CD4-positive, alpha-beta T cell treated with Interleukin-12 subunit alpha and Interleukin-12 subunit beta, for 1 hour (primary cell): ENCODE measurements around the gene CPSF4.
A peak's percentile ranks its signal among the peaks of the same experiment; 100 is the strongest.

Experiments used
- DNase-seq: peaks from one replicate; pipeline ENCODE4 v3.0.0-alpha.2; 2020

Gene CPSF4

GRCh38 chr7:99449326-99449725, 10.6 kb downstream of the CPSF4 start:
- DNase-seq, result no peak

GRCh38 chr7:99451936-99452335, 13.2 kb downstream of the CPSF4 start:
- no peak for DNase-seq

- DNase-seq, result no peak
These were observed 13.8 kb downstream of the CPSF4 start for GRCh38 chr7:99452541-99452940.

- DNase-seq, result no peak
These were observed 14.4 kb downstream of the CPSF4 start for GRCh38 chr7:99453105-99453504.

- DNase-seq, result no peak
These were observed 17.1 kb downstream of the CPSF4 start for GRCh38 chr7:99455874-99456273.

- no peak for DNase-seq
These were observed 17.5 kb downstream of the CPSF4 start for GRCh38 chr7:99456288-99456687.

- no peak for DNase-seq
These were observed 18.4 kb downstream of the CPSF4 start for GRCh38 chr7:99457050-99457649.

GRCh38 chr7:99457650-99458493, 19.1 kb downstream of the CPSF4 start:
- DNase-seq, result no peak

GRCh38 chr7:99459087-99459486, 20.3 kb downstream of the CPSF4 start:
- peak; percentile 29 for DNase-seq

GRCh38 chr7:99460651-99461050, 21.9 kb downstream of the CPSF4 start:
- no peak for DNase-seq

GRCh38 chr7:99461221-99461620, 22.5 kb downstream of the CPSF4 start:
- DNase-seq, result no peak

GRCh38 chr7:99465421-99465768, 26.7 kb downstream of the CPSF4 start:
- DNase-seq, result no peak

- DNase-seq, result no peak
These were observed 29.7 kb downstream of the CPSF4 start for GRCh38 chr7:99468336-99468918.

- DNase-seq, result no peak
These were observed 30.8 kb downstream of the CPSF4 start for GRCh38 chr7:99469381-99470065.

- peak; percentile 98 for DNase-seq
These were observed 34.0 kb downstream of the CPSF4 start, which contains the start of gene ZNF789 for GRCh38 chr7:99472561-99473314. TSS of gene ZNF789 (plus strand) at chr7:99472890. CDS start at chr7:99476457, 3,567 bp downstream.

GRCh38 chr7:99473315-99473596, 34.5 kb downstream of the CPSF4 start:
- DNase-seq, result peak; percentile 32

GRCh38 chr7:99476107-99476506, 37.4 kb downstream of the CPSF4 start:
- no peak for DNase-seq

- no peak for DNase-seq
These were observed 40.0 kb downstream of the CPSF4 start for GRCh38 chr7:99478464-99479440.

- no peak for DNase-seq
These were observed 46.4 kb downstream of the CPSF4 start for GRCh38 chr7:99485094-99485493.

- no peak for DNase-seq
These were observed 50.5 kb downstream of the CPSF4 start for GRCh38 chr7:99489235-99489634.

- DNase-seq, result no peak
These were observed 52.1 kb downstream of the CPSF4 start for GRCh38 chr7:99490878-99491277.

GRCh38 chr7:99493823-99494222, 55.1 kb downstream of the CPSF4 start:
- DNase-seq, result no peak
